ENCODE measurements around the gene PEX16. TPM values are rescaled to one million over a fixed set of nuclear protein-coding genes. Genes with fewer than 3 reads are reported as not detected.

Gene PEX16
- 19.8 to 23.1 TPM (median 20.7 TPM) in 3 replicates for total RNA-seq

GRCh38 chr11:45917623-45918330 is at the start of gene PEX16:
Gene PEX16 (minus strand): TSS chr11:45917877. CDS start chr11:45917811, 66 bp downstream.
- H3K36me3 Mint-ChIP-seq, result peaks cover 2% of the 10 kb centered on the region
- peaks cover 18% of the 10 kb centered on the region for H3K4me1 Mint-ChIP-seq
- H3K4me3 Mint-ChIP-seq, result peak within 1 kb of the TSS; percentile 96
- peak; percentile 94 to 95 for DNase-seq (ENCODE audit: low spot score in 2 of 2, unreplicated experiment in 2 of 2)
- peaks cover 16% of the 10 kb centered on the region for H3K27me3 Mint-ChIP-seq (ENCODE audit: low read depth)
- peak within 1 kb of the TSS; percentile 98 for H3K27ac Mint-ChIP-seq
- no peak for TF ChIP-seq CTCF (IDR thresholded peaks at IDR 0.05; ENCODE audit: unreplicated experiment)
- no peaks in the 10 kb centered on the region for H3K9me3 Mint-ChIP-seq

- DNase-seq (ENCODE audit: low spot score in 2 of 2, unreplicated experiment in 2 of 2), result peak; percentile 26 to 69
- Mint-ChIP-seq H3K27ac (no peak overlapping the region), H3K4me1 (no peaks in the 10 kb centered on the region), H3K4me3 (no peak overlapping the region), H3K36me3 (peaks cover 34% of the 10 kb centered on the region), H3K9me3 (peaks cover 4% of the 10 kb centered on the region), H3K27me3 (ENCODE audit: low read depth) (no peaks in the 10 kb centered on the region)
- peak; percentile 89 for TF ChIP-seq CTCF (IDR thresholded peaks at IDR 0.05; ENCODE audit: unreplicated experiment)
These were observed 47.3 kb upstream of the PEX16 start for GRCh38 chr11:45964911-45965389.

DNA sequence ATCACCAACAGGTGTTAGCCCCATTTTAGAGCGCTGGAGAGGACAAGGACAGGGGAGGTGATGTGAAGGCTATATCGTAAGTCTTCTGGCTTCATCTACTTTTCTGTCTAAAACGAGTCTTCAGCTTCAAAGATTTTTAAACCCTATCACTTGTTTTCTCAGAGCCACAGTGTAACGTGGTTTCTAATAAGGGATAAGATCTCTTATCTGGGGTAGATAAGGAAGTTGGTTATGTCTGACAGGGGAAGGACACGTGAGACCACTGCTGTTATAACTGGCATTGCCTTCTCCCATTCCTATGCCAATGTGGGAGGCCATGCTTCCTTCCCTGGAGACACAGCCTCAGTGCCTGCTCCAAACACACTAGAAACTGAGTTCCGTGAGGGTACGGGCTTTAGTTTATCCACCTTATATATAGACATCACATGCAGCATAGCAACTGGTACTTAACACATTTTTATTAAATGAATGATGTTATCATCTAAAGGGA is 44.1 kb upstream of the PEX16 start:
- H3K4me1 Mint-ChIP-seq, result no peaks in the 10 kb centered on the region
- H3K27ac Mint-ChIP-seq, result no peak overlapping the region
- TF ChIP-seq CTCF (IDR thresholded peaks at IDR 0.05; ENCODE audit: unreplicated experiment), result no peak
- no peaks in the 10 kb centered on the region for H3K27me3 Mint-ChIP-seq (ENCODE audit: low read depth)
- H3K9me3 Mint-ChIP-seq, result peaks cover 15% of the 10 kb centered on the region
- H3K4me3 Mint-ChIP-seq, result no peak overlapping the region
- DNase-seq (ENCODE audit: low spot score in 2 of 2, unreplicated experiment in 2 of 2), result no peak
- peaks cover 42% of the 10 kb centered on the region for H3K36me3 Mint-ChIP-seq

GRCh38 chr11:45960387-45961095 is 42.9 kb upstream of the PEX16 start:
- no peak overlapping the region for H3K4me3 Mint-ChIP-seq
- peak overlapping the region; percentile 45 for H3K27ac Mint-ChIP-seq
- H3K4me1 Mint-ChIP-seq, result no peaks in the 10 kb centered on the region
- no peak for TF ChIP-seq CTCF (IDR thresholded peaks at IDR 0.05; ENCODE audit: unreplicated experiment)
- peaks cover 15% of the 10 kb centered on the region for H3K9me3 Mint-ChIP-seq
- DNase-seq (ENCODE audit: low spot score in 2 of 2, unreplicated experiment in 2 of 2), result no peak
- H3K36me3 Mint-ChIP-seq, result peaks cover 52% of the 10 kb centered on the region
- no peaks in the 10 kb centered on the region for H3K27me3 Mint-ChIP-seq (ENCODE audit: low read depth)

- no peak overlapping the region for H3K27ac Mint-ChIP-seq
- no peaks in the 10 kb centered on the region for H3K27me3 Mint-ChIP-seq (ENCODE audit: low read depth)
- no peak overlapping the region for H3K4me3 Mint-ChIP-seq
- peaks cover 15% of the 10 kb centered on the region for H3K9me3 Mint-ChIP-seq
- H3K36me3 Mint-ChIP-seq, result peaks cover 58% of the 10 kb centered on the region
- H3K4me1 Mint-ChIP-seq, result no peaks in the 10 kb centered on the region
- no peak for TF ChIP-seq CTCF (IDR thresholded peaks at IDR 0.05; ENCODE audit: unreplicated experiment)
- no peak for DNase-seq (ENCODE audit: low spot score in 2 of 2, unreplicated experiment in 2 of 2)
These were observed 42.2 kb upstream of the PEX16 start for GRCh38 chr11:45959851-45960250.
